ENCODE measurements around the gene ADAMTS17.

DNA sequence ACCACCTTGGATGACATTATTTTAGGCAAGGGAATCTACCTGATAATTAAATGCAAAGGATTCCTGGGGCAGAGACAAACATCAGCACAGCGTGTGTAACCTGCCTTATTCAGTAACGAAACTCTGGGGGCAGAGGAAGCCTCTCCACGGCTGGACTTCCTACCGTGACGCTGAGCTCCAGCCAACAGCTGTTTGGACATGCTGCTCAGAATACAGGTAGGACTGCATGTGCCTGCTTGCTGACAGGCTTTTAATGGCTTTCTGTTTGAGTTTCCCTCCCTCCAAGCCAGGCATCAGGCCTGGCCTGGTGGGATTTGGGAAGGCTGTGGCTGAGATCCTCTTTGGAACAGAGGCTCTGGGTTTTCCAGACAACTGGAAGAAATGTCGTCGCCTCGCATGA is 150.6 kb downstream of the ADAMTS17 start:
- TF ChIP-seq EZH2 (IDR thresholded peaks at IDR 0.05; ENCODE audit: borderline replicate concordance, low read depth, low read length, severe bottlenecking) = no peak
- TF ChIP-seq, protein P1, sequence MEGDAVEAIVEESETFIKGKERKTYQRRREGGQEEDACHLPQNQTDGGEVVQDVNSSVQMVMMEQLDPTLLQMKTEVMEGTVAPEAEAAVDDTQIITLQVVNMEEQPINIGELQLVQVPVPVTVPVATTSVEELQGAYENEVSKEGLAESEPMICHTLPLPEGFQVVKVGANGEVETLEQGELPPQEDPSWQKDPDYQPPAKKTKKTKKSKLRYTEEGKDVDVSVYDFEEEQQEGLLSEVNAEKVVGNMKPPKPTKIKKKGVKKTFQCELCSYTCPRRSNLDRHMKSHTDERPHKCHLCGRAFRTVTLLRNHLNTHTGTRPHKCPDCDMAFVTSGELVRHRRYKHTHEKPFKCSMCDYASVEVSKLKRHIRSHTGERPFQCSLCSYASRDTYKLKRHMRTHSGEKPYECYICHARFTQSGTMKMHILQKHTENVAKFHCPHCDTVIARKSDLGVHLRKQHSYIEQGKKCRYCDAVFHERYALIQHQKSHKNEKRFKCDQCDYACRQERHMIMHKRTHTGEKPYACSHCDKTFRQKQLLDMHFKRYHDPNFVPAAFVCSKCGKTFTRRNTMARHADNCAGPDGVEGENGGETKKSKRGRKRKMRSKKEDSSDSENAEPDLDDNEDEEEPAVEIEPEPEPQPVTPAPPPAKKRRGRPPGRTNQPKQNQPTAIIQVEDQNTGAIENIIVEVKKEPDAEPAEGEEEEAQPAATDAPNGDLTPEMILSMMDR (IDR thresholded peaks at IDR 0.05; ENCODE audit: borderline replicate concordance, extremely low read depth, low read length, poor library complexity, severe bottlenecking) = no peak
